Measurements from ENCODE around the gene DYRK4.

GRCh38 chr12:4572680-4573079, 10.7 kb downstream of the DYRK4 start:
- no peak for TF ChIP-seq POLR2A (IDR thresholded peaks at IDR 0.05; ENCODE audit: low read depth, low read length)
- no peak for TF ChIP-seq POLR2AphosphoS5 (IDR thresholded peaks at IDR 0.05; ENCODE audit: low read depth, low read length)
